Measurements from ENCODE around the gene LRRN2.

DNA sequence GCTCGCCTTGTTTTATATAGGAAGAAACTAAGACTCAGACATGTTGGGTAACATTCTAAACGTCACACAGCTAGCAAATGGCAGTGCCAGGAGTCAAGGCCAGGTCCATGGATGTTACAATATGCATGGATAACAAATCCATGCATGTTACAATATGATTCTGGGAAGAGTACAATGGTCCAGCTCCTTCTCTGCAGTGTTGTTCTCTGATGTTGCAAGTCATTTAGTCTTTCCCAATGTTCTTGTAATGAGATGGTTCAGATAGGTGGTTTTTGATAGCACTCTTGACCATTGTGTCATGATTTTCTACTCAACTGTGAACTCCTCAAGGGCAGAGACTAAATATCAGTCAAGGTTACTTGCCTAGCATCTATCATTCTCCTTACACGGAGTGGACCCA is 15.7 kb upstream of the LRRN2 start:
- TF ChIP-seq TEAD4 (IDR thresholded peaks at IDR 0.05; ENCODE audit: low read depth, low read length), result no peak
- TF ChIP-seq ZNF274 (IDR thresholded peaks at IDR 0.05; ENCODE audit: borderline replicate concordance, extremely low read depth, low read length), result no peak
- TF ChIP-seq, protein P1, sequence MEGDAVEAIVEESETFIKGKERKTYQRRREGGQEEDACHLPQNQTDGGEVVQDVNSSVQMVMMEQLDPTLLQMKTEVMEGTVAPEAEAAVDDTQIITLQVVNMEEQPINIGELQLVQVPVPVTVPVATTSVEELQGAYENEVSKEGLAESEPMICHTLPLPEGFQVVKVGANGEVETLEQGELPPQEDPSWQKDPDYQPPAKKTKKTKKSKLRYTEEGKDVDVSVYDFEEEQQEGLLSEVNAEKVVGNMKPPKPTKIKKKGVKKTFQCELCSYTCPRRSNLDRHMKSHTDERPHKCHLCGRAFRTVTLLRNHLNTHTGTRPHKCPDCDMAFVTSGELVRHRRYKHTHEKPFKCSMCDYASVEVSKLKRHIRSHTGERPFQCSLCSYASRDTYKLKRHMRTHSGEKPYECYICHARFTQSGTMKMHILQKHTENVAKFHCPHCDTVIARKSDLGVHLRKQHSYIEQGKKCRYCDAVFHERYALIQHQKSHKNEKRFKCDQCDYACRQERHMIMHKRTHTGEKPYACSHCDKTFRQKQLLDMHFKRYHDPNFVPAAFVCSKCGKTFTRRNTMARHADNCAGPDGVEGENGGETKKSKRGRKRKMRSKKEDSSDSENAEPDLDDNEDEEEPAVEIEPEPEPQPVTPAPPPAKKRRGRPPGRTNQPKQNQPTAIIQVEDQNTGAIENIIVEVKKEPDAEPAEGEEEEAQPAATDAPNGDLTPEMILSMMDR (IDR thresholded peaks at IDR 0.05; ENCODE audit: control extremely low read depth in 1 of 3, insufficient read depth in 1 of 3, low read depth in 1 of 3, low read length in 3 of 3), result no peak
